SK-N-SH treated with all-trans-retinoic acid at 6 μM for 48 hours (cell line): ENCODE measurements around the gene GRIK3.

ENCODE experiments used
- RARB ChIP-seq: fragments of 250-450 bp; sonication (Bioruptor Pico); IDR thresholded peaks from 2 replicates; pipeline ENCODE4 v1.8.0; 2021; ENCODE audit warnings: mild to moderate bottlenecking, moderate library complexity
- ZFP3 ChIP-seq: fragments of 250-450 bp; sonication (Bioruptor Pico); IDR thresholded peaks from 2 replicates; pipeline ENCODE4 v1.5.0; 2020; ENCODE audit warnings: mild to moderate bottlenecking, moderate library complexity

GRCh38 chr1:36773827-36774541 lies 260.3 kb downstream of the GRIK3 start:
- TF ChIP-seq RARB (CRISPR knock-in tag) (no peak), ZFP3 (no peak)
